ENCODE results near the gene HAT1.

HAT1 gene

GRCh38 chr2:171958475-171958874, 36.2 kb downstream of the HAT1 start:
- peak in 2 of 3 donors; percentile 10 to 22 for DNase-seq
- Histone ChIP-seq H3K27ac (ENCODE audit: insufficient read depth in 1 of 2, low read depth in 1 of 2, low read length in 2 of 2, poor library complexity in 1 of 2, severe bottlenecking in 2 of 2) (no peak overlapping the region), H3K4me1 (ENCODE audit: control extremely low read depth in 1 of 4, control insufficient read depth in 4 of 4, insufficient read depth in 4 of 4, low read length in 3 of 4) (peaks cover 0 to 29% (median 4%) of the 10 kb centered on the region in 4 experiments), H3K27me3 (replicated peaks in 2 of 5; ENCODE audit: control insufficient read depth in 4 of 5, insufficient read depth in 5 of 5, low read length in 4 of 5) (no peaks in the 10 kb centered on the region), H3K9me3 (ENCODE audit: control extremely low read depth in 1 of 5, control insufficient read depth in 4 of 5, insufficient read depth in 2 of 5, low read depth in 1 of 5, low read length in 4 of 5) (peaks cover 0 to 4% (median 0%) of the 10 kb centered on the region in 5 experiments), H3K4me3 (ENCODE audit: control insufficient read depth in 1 of 7, extremely low read depth in 1 of 7, insufficient read depth in 4 of 7, low read depth in 2 of 7, low read length in 6 of 7) (no peak overlapping the region), H3K36me3 (ENCODE audit: control insufficient read depth in 4 of 4, insufficient read depth in 4 of 4, low read length in 3 of 4) (peaks cover 4 to 20% (median 13%) of the 10 kb centered on the region in 4 experiments)
- ChIA-PET CTCF (no interaction called here), POLR2A (no interaction called here)
- WGBS (ENCODE audit: insufficient coverage) = 88% methylated on average over 1 of the region's 3 CpGs

- H3K9me3 ChIP-seq (ENCODE audit: control extremely low read depth in 1 of 5, control insufficient read depth in 4 of 5, insufficient read depth in 2 of 5, low read depth in 1 of 5, low read length in 4 of 5) = peaks cover 0 to 4% (median 0%) of the 10 kb centered on the region in 5 experiments
- H3K27me3 ChIP-seq (replicated peaks in 2 of 5; ENCODE audit: control insufficient read depth in 4 of 5, insufficient read depth in 5 of 5, low read length in 4 of 5) = no peaks in the 10 kb centered on the region
- POLR2A ChIA-PET = no interaction called here
- peaks cover 0 to 19% (median 1%) of the 10 kb centered on the region in 4 experiments for H3K4me1 ChIP-seq (ENCODE audit: control extremely low read depth in 1 of 4, control insufficient read depth in 4 of 4, insufficient read depth in 4 of 4, low read length in 3 of 4)
- H3K27ac ChIP-seq (ENCODE audit: insufficient read depth in 1 of 2, low read depth in 1 of 2, low read length in 2 of 2, poor library complexity in 1 of 2, severe bottlenecking in 2 of 2) = no peak overlapping the region
- peaks cover 7 to 18% (median 14%) of the 10 kb centered on the region in 4 experiments for H3K36me3 ChIP-seq (ENCODE audit: control insufficient read depth in 4 of 4, insufficient read depth in 4 of 4, low read length in 3 of 4)
- WGBS (ENCODE audit: insufficient coverage) = 100% methylated on average over 2 of the region's 2 CpGs
- DNase-seq = no peak
- H3K4me3 ChIP-seq (ENCODE audit: control insufficient read depth in 1 of 7, extremely low read depth in 1 of 7, insufficient read depth in 4 of 7, low read depth in 2 of 7, low read length in 6 of 7) = no peak overlapping the region
- CTCF ChIA-PET = no interaction called here
Observed at GRCh38 chr2:171959998-171960397, 37.7 kb downstream of the HAT1 start.

- WGBS (ENCODE audit: insufficient coverage) = 92% methylated on average over 3 of the region's 3 CpGs
- Histone ChIP-seq H3K27ac (ENCODE audit: insufficient read depth in 1 of 2, low read depth in 1 of 2, low read length in 2 of 2, poor library complexity in 1 of 2, severe bottlenecking in 2 of 2) (no peak overlapping the region), H3K4me3 (ENCODE audit: control insufficient read depth in 1 of 7, extremely low read depth in 1 of 7, insufficient read depth in 4 of 7, low read depth in 2 of 7, low read length in 6 of 7) (no peak overlapping the region), H3K9me3 (ENCODE audit: control extremely low read depth in 1 of 5, control insufficient read depth in 4 of 5, insufficient read depth in 2 of 5, low read depth in 1 of 5, low read length in 4 of 5) (peaks cover 0 to 4% (median 0%) of the 10 kb centered on the region in 5 experiments), H3K27me3 (replicated peaks in 2 of 5; ENCODE audit: control insufficient read depth in 4 of 5, insufficient read depth in 5 of 5, low read length in 4 of 5) (no peaks in the 10 kb centered on the region), H3K36me3 (ENCODE audit: control insufficient read depth in 4 of 4, insufficient read depth in 4 of 4, low read length in 3 of 4) (peaks cover 10 to 23% (median 16%) of the 10 kb centered on the region in 4 experiments), H3K4me1 (ENCODE audit: control extremely low read depth in 1 of 4, control insufficient read depth in 4 of 4, insufficient read depth in 4 of 4, low read length in 3 of 4) (peaks cover 0 to 18% (median under 1%) of the 10 kb centered on the region in 4 experiments)
- CTCF ChIA-PET = no interaction called here
- POLR2A ChIA-PET = no interaction called here
- no peak for DNase-seq
Observed at GRCh38 chr2:171960570-171960969, 38.3 kb downstream of the HAT1 start.

GRCh38 chr2:171963198-171963597, 40.9 kb downstream of the HAT1 start:
- peaks cover 0 to 4% (median 0%) of the 10 kb centered on the region in 4 experiments for H3K4me1 ChIP-seq (ENCODE audit: control extremely low read depth in 1 of 4, control insufficient read depth in 4 of 4, insufficient read depth in 4 of 4, low read length in 3 of 4)
- H3K9me3 ChIP-seq (ENCODE audit: control extremely low read depth in 1 of 5, control insufficient read depth in 4 of 5, insufficient read depth in 2 of 5, low read depth in 1 of 5, low read length in 4 of 5) = no peaks in the 10 kb centered on the region
- no peaks in the 10 kb centered on the region for H3K27me3 ChIP-seq (replicated peaks in 2 of 5; ENCODE audit: control insufficient read depth in 4 of 5, insufficient read depth in 5 of 5, low read length in 4 of 5)
- POLR2A ChIA-PET = no interaction called here
- peaks cover 11 to 29% (median 24%) of the 10 kb centered on the region in 4 experiments for H3K36me3 ChIP-seq (ENCODE audit: control insufficient read depth in 4 of 4, insufficient read depth in 4 of 4, low read length in 3 of 4)
- CTCF ChIA-PET = no interaction called here
- DNase-seq = no peak
- no peak overlapping the region for H3K4me3 ChIP-seq (ENCODE audit: control insufficient read depth in 1 of 7, extremely low read depth in 1 of 7, insufficient read depth in 4 of 7, low read depth in 2 of 7, low read length in 6 of 7)
- no peak overlapping the region for H3K27ac ChIP-seq (ENCODE audit: insufficient read depth in 1 of 2, low read depth in 1 of 2, low read length in 2 of 2, poor library complexity in 1 of 2, severe bottlenecking in 2 of 2)
- WGBS (ENCODE audit: insufficient coverage) = 100% methylated on average over 1 of the region's 2 CpGs

GRCh38 chr2:171964308-171964707, 42.0 kb downstream of the HAT1 start:
- DNase-seq = no peak

GRCh38 chr2:171965238-171965637, 43.0 kb downstream of the HAT1 start:
- no CpG with 5 or more reads among the region's 3 CpGs for WGBS (ENCODE audit: insufficient coverage)
- no peak for DNase-seq
- Histone ChIP-seq H3K4me1 (ENCODE audit: control extremely low read depth in 1 of 4, control insufficient read depth in 4 of 4, insufficient read depth in 4 of 4, low read length in 3 of 4) (no peaks in the 10 kb centered on the region), H3K27ac (ENCODE audit: insufficient read depth in 1 of 2, low read depth in 1 of 2, low read length in 2 of 2, poor library complexity in 1 of 2, severe bottlenecking in 2 of 2) (no peak overlapping the region), H3K36me3 (ENCODE audit: control insufficient read depth in 4 of 4, insufficient read depth in 4 of 4, low read length in 3 of 4) (peaks cover 12 to 32% (median 22%) of the 10 kb centered on the region in 4 experiments), H3K4me3 (ENCODE audit: control insufficient read depth in 1 of 7, extremely low read depth in 1 of 7, insufficient read depth in 4 of 7, low read depth in 2 of 7, low read length in 6 of 7) (no peak overlapping the region), H3K9me3 (ENCODE audit: control extremely low read depth in 1 of 5, control insufficient read depth in 4 of 5, insufficient read depth in 2 of 5, low read depth in 1 of 5, low read length in 4 of 5) (no peaks in the 10 kb centered on the region), H3K27me3 (replicated peaks in 2 of 5; ENCODE audit: control insufficient read depth in 4 of 5, insufficient read depth in 5 of 5, low read length in 4 of 5) (no peaks in the 10 kb centered on the region)
- CTCF ChIA-PET = no interaction called here
- POLR2A ChIA-PET = no interaction called here

More at GRCh38 chr2:171964308-171964707, 42.0 kb downstream of the HAT1 start:
- H3K36me3 ChIP-seq (ENCODE audit: control insufficient read depth in 4 of 4, insufficient read depth in 4 of 4, low read length in 3 of 4) = peaks cover 16 to 33% (median 23%) of the 10 kb centered on the region in 4 experiments
- H3K4me1 ChIP-seq (ENCODE audit: control extremely low read depth in 1 of 4, control insufficient read depth in 4 of 4, insufficient read depth in 4 of 4, low read length in 3 of 4) = no peaks in the 10 kb centered on the region
- no peak overlapping the region for H3K4me3 ChIP-seq (ENCODE audit: control insufficient read depth in 1 of 7, extremely low read depth in 1 of 7, insufficient read depth in 4 of 7, low read depth in 2 of 7, low read length in 6 of 7)
- WGBS (ENCODE audit: insufficient coverage) = no CpG with 5 or more reads among the region's 2 CpGs
- no peaks in the 10 kb centered on the region for H3K9me3 ChIP-seq (ENCODE audit: control extremely low read depth in 1 of 5, control insufficient read depth in 4 of 5, insufficient read depth in 2 of 5, low read depth in 1 of 5, low read length in 4 of 5)
- CTCF ChIA-PET = interaction anchor here (1.0 kb wide), 1 partner anchor 13 kb away, joined by 3 read pairs; no protein-coding TSS in a partner anchor
- no peak overlapping the region for H3K27ac ChIP-seq (ENCODE audit: insufficient read depth in 1 of 2, low read depth in 1 of 2, low read length in 2 of 2, poor library complexity in 1 of 2, severe bottlenecking in 2 of 2)
- H3K27me3 ChIP-seq (replicated peaks in 2 of 5; ENCODE audit: control insufficient read depth in 4 of 5, insufficient read depth in 5 of 5, low read length in 4 of 5) = no peaks in the 10 kb centered on the region
- POLR2A ChIA-PET = no interaction called here

- ChIA-PET CTCF (no interaction called here), POLR2A (no interaction called here)
- Histone ChIP-seq H3K27me3 (replicated peaks in 2 of 5; ENCODE audit: control insufficient read depth in 4 of 5, insufficient read depth in 5 of 5, low read length in 4 of 5) (no peaks in the 10 kb centered on the region), H3K9me3 (ENCODE audit: control extremely low read depth in 1 of 5, control insufficient read depth in 4 of 5, insufficient read depth in 2 of 5, low read depth in 1 of 5, low read length in 4 of 5) (no peaks in the 10 kb centered on the region), H3K36me3 (ENCODE audit: control insufficient read depth in 4 of 4, insufficient read depth in 4 of 4, low read length in 3 of 4) (peaks cover 12 to 33% (median 22%) of the 10 kb centered on the region in 4 experiments), H3K4me3 (ENCODE audit: control insufficient read depth in 1 of 7, extremely low read depth in 1 of 7, insufficient read depth in 4 of 7, low read depth in 2 of 7, low read length in 6 of 7) (no peak overlapping the region), H3K27ac (ENCODE audit: insufficient read depth in 1 of 2, low read depth in 1 of 2, low read length in 2 of 2, poor library complexity in 1 of 2, severe bottlenecking in 2 of 2) (no peak overlapping the region), H3K4me1 (ENCODE audit: control extremely low read depth in 1 of 4, control insufficient read depth in 4 of 4, insufficient read depth in 4 of 4, low read length in 3 of 4) (no peaks in the 10 kb centered on the region)
- WGBS (ENCODE audit: insufficient coverage) = no CpG with 5 or more reads among the region's 3 CpGs
- no peak for DNase-seq
Observed at GRCh38 chr2:171965661-171966060, 43.4 kb downstream of the HAT1 start.

All from common myeloid progenitor, CD34-positive (primary cell).